NB4 (cell line): Measurements from ENCODE around the gene ZSCAN18.

ENCODE experiments used
- DNase-seq: peaks from one replicate; pipeline ENCODE4 v3.0.0; 2010; ENCODE audit warnings: low read depth
- H3K4me3 ChIP-seq: one replicate; pipeline ENCODE4 v1.5.1; 2011; ENCODE audit warnings: mild to moderate bottlenecking, low read depth, low read length, moderate library complexity
- CTCF ChIP-seq: IDR thresholded peaks from one replicate; pipeline ENCODE4 v1.5.1; 2012; ENCODE audit warnings: low read depth, low read length
- MAX ChIP-seq: IDR thresholded peaks from 2 replicates; pipeline ENCODE4 v1.6.1; 2011; ENCODE audit warnings: low read depth, low read length
- MYC ChIP-seq: IDR thresholded peaks from 2 replicates; pipeline ENCODE4 v1.6.1; 2011; ENCODE audit warnings: low read depth, low read length
- POLR2A ChIP-seq: IDR thresholded peaks from 2 replicates; pipeline ENCODE4 v1.6.1; 2011; ENCODE audit warnings: mild to moderate bottlenecking; ENCODE audit not compliant: insufficient read length; ENCODE audit errors: extremely low read depth

Gene ZSCAN18

DNA sequence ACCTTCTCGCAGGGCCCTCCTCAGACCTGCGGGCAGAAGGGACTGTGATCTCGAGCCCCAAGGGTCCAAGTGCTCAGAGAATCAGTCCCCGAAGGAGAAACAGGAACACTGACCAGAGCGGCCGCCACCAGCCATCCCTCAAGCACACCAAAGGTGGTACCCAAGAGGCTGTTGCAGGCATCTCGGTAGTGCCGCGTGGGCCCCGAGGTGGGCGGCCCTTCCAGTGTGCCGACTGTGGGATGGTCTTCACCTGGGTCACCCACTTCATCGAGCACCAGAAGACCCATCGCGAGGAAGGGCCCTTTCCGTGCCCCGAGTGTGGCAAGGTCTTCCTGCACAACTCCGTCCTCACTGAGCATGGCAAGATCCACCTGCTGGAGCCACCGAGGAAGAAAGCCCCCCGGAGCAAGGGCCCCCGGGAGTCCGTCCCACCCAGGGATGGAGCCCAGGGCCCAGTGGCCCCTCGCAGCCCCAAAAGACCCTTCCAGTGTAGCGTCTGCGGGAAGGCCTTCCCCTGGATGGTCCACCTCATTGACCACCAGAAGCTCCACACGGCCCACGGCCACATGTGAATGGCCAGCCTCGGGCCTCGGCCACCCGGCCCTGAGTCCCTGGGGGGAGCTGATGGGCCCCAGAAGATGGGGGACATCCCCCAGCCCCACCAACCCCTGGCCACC is 44.4 kb downstream of the ZSCAN18 start:
- TF ChIP-seq MYC (no peak), MAX (no peak), POLR2A (no peak), CTCF (no peak)
- H3K4me3 ChIP-seq = no peak overlapping the region
- no peak for DNase-seq

GRCh38 chr19:58052256-58052655 is 45.8 kb downstream of the ZSCAN18 start:
- no peak for DNase-seq
- H3K4me3 ChIP-seq = no peak overlapping the region
- TF ChIP-seq CTCF (no peak), MAX (no peak), POLR2A (no peak), MYC (no peak)

GRCh38 chr19:58047672-58048071 is 50.4 kb downstream of the ZSCAN18 start:
- no peak for TF ChIP-seq MYC
- TF ChIP-seq CTCF = no peak
- TF ChIP-seq POLR2A = no peak
- TF ChIP-seq MAX = no peak
- H3K4me3 ChIP-seq = no peak overlapping the region
- no peak for DNase-seq

DNA sequence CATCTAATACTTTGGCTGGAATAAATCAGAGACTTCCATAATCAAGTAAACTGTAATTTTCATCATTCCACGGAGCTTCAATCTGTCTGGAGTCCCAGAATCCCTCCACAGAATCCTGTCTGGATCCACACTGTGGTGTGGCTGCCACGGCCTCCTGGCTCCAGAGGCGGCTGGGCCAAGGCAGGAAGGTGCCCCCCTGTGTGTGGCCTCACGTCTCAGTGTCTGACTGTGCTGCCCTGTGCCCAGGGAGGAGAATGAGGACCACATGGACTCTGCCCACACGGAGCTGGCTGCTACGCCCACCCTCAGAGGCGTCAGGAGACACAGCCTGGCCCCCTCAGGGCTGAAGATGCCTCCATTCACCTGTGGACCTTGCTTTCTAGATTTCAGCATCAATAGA is 51.2 kb downstream of the ZSCAN18 start:
- TF ChIP-seq MAX = no peak
- TF ChIP-seq POLR2A = no peak
- no peak for TF ChIP-seq CTCF
- no peak for TF ChIP-seq MYC
- DNase-seq = no peak
- H3K4me3 ChIP-seq = no peak overlapping the region

GRCh38 chr19:58045411-58046050 is 52.5 kb downstream of the ZSCAN18 start:
- no peak for TF ChIP-seq CTCF
- no peak for TF ChIP-seq MAX
- no peak for TF ChIP-seq MYC
- no peak for TF ChIP-seq POLR2A
- no peak for DNase-seq
- H3K4me3 ChIP-seq = no peak overlapping the region
